ENCODE measurements around the gene CLCN3.
"Not testable (repeated sequence)": the region's sequence is repeated elsewhere in the genome, so short reads cannot be mapped to it uniquely, and the experiment has no call there.

GRCh38 chr4:169738604-169739003, 118.2 kb downstream of the CLCN3 start:
- not testable (repeated sequence) for TF ChIP-seq CTCF, POLR2A (IDR thresholded peaks at IDR 0.05)
